ENCODE measurements around the gene CLMN. TPM values are rescaled to one million over a fixed set of nuclear protein-coding genes. Genes with fewer than 3 reads are reported as not detected.

CLMN gene
- total and polyA plus RNA-seq, 2 of the 13 experiments (the other 11 are each of a cell fraction or from before 2014, with no cell fraction given) = 15.1 to 16.7 TPM

DNA sequence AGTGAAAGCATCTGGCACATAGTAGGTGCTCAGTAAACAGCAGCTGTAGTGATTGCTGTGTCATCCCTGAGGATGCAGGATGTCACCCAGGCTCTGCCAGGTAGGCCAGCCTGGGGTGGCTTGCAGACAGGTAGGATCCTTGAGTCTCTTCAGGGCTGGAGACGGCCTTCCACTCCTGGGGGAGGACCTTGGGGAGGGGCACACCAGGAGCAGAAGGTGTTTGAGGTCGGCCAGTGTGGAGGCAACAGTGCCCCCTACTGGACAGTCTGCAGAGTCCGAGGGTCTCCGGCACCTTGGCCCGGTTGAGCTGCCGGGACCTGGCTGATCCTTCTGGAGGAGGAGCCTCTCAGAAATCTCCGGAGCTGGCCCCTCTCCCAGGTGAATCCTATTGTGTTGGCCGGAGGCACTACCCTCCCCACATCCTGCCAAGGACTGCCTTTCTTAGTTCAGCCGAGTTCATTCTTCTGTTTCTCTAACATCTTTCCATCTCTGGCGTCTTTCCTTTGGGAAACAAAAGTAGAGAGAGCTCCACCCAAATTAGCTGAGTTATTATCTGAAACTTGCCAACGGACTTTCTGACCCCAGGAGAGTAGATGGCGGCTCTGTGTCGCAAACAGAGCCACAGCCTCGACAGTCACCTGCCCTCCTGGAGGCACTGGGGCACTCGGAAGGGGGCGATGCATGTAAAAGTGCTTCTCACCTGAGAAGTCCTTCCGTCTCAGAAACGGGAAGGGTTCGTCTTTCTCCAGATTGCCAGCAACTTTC lies 41.8 kb upstream of the CLMN start (continued):
- TF ChIP-seq ZFP62 (CRISPR knock-in tag; IDR thresholded peaks at IDR 0.05) (no peak), SOX13 (IDR thresholded peaks at IDR 0.05) (no peak), SOX13 (CRISPR knock-in tag; conservative IDR thresholded peaks at IDR 0.05 in 1 of 2, IDR thresholded peaks at IDR 0.05 in 1 of 2) (0 out of 4 replicates have a peak, but pooled peaks of 1 of the 2 experiments have one; percentile 8), FIP1L1 (IDR thresholded peaks at IDR 0.05; ENCODE audit: borderline replicate concordance, insufficient read depth, low read depth, low read length) (no peak), NR1H2 (CRISPR knock-in tag; IDR thresholded peaks at IDR 0.05; ENCODE audit: borderline replicate concordance, low read depth) (no peak), DPF2 (CRISPR knock-in tag; IDR thresholded peaks at IDR 0.05; ENCODE audit: borderline replicate concordance, low read depth) (no peak), RCOR2 (CRISPR knock-in tag; IDR thresholded peaks at IDR 0.05) (no peak), STAG1 (CRISPR knock-in tag; IDR thresholded peaks at IDR 0.05) (peak; percentile 76), NCOR1 (IDR thresholded peaks at IDR 0.05; ENCODE audit: borderline replicate concordance, low read length) (no peak), BORCS8-MEF2B (CRISPR knock-in tag; IDR thresholded peaks at IDR 0.05) (peak; percentile 60; the same call in 1 of the 2 replicates), SSRP1 (CRISPR knock-in tag; IDR thresholded peaks at IDR 0.05) (no peak), SIN3A (IDR thresholded peaks at IDR 0.05; ENCODE audit: borderline replicate concordance, low read depth, low read length) (no peak), ZNF781 (CRISPR knock-in tag; IDR thresholded peaks at IDR 0.05; ENCODE audit: borderline replicate concordance, not compliant biosample characterization) (no peak), SUZ12 (IDR thresholded peaks at IDR 0.05; ENCODE audit: low read depth, low read length) (no peak), ZNF354B (CRISPR knock-in tag; IDR thresholded peaks at IDR 0.05) (no peak), ZFP41 (CRISPR knock-in tag; IDR thresholded peaks at IDR 0.05; ENCODE audit: borderline replicate concordance) (no peak), IKZF1 (IDR thresholded peaks at IDR 0.05) (no peak), ZNF44 (CRISPR knock-in tag; IDR thresholded peaks at IDR 0.05) (no peak), KDM1A (CRISPR knock-in tag; IDR thresholded peaks at IDR 0.05) (no peak), ZMYM3 (CRISPR knock-in tag; IDR thresholded peaks at IDR 0.05) (peak; percentile 47; the same call in 1 of the 2 replicates), NFIC (IDR thresholded peaks at IDR 0.05; ENCODE audit: low read length) (no peak), CENPT (CRISPR knock-in tag; IDR thresholded peaks at IDR 0.05; ENCODE audit: low read depth) (no peak)
- TF ChIP-seq, protein P1, sequence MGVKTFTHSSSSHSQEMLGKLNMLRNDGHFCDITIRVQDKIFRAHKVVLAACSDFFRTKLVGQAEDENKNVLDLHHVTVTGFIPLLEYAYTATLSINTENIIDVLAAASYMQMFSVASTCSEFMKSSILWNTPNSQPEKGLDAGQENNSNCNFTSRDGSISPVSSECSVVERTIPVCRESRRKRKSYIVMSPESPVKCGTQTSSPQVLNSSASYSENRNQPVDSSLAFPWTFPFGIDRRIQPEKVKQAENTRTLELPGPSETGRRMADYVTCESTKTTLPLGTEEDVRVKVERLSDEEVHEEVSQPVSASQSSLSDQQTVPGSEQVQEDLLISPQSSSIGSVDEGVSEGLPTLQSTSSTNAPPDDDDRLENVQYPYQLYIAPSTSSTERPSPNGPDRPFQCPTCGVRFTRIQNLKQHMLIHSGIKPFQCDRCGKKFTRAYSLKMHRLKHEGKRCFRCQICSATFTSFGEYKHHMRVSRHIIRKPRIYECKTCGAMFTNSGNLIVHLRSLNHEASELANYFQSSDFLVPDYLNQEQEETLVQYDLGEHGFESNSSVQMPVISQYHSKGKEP (CRISPR knock-in tag; IDR thresholded peaks at IDR 0.05) = no peak
- TF ChIP-seq, protein P2, sequence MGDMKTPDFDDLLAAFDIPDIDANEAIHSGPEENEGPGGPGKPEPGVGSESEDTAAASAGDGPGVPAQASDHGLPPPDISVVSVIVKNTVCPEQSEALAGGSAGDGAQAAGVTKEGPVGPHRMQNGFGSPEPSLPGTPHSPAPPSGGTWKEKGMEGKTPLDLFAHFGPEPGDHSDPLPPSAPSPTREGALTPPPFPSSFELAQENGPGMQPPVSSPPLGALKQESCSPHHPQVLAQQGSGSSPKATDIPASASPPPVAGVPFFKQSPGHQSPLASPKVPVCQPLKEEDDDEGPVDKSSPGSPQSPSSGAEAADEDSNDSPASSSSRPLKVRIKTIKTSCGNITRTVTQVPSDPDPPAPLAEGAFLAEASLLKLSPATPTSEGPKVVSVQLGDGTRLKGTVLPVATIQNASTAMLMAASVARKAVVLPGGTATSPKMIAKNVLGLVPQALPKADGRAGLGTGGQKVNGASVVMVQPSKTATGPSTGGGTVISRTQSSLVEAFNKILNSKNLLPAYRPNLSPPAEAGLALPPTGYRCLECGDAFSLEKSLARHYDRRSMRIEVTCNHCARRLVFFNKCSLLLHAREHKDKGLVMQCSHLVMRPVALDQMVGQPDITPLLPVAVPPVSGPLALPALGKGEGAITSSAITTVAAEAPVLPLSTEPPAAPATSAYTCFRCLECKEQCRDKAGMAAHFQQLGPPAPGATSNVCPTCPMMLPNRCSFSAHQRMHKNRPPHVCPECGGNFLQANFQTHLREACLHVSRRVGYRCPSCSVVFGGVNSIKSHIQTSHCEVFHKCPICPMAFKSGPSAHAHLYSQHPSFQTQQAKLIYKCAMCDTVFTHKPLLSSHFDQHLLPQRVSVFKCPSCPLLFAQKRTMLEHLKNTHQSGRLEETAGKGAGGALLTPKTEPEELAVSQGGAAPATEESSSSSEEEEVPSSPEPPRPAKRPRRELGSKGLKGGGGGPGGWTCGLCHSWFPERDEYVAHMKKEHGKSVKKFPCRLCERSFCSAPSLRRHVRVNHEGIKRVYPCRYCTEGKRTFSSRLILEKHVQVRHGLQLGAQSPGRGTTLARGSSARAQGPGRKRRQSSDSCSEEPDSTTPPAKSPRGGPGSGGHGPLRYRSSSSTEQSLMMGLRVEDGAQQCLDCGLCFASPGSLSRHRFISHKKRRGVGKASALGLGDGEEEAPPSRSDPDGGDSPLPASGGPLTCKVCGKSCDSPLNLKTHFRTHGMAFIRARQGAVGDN (CRISPR knock-in tag; IDR thresholded peaks at IDR 0.05) = peak; percentile 28; the same call in 1 of the 2 replicates
- TF ChIP-seq, protein P3, sequence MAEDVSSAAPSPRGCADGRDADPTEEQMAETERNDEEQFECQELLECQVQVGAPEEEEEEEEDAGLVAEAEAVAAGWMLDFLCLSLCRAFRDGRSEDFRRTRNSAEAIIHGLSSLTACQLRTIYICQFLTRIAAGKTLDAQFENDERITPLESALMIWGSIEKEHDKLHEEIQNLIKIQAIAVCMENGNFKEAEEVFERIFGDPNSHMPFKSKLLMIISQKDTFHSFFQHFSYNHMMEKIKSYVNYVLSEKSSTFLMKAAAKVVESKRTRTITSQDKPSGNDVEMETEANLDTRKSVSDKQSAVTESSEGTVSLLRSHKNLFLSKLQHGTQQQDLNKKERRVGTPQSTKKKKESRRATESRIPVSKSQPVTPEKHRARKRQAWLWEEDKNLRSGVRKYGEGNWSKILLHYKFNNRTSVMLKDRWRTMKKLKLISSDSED (CRISPR knock-in tag; IDR thresholded peaks at IDR 0.05) = no peak

Data from HepG2 (cell line).